DND-41 (cell line): ENCODE data around the gene STAM.

ENCODE experiments used
- ATAC-seq: fragments of 200-7000 bp; cut with Tn5 transposase; 3 replicates; pipeline ENCODE4 v1.9.1; 2021; ENCODE audit warnings: low read depth; ENCODE audit not compliant: insufficient read depth
- DNase-seq: peaks from one replicate; pipeline ENCODE4 v3.0.0-alpha.2; 2020
- H2AFZ ChIP-seq: 2 replicates; pipeline ENCODE4 v1.6.0; 2012; ENCODE audit warnings: low read depth, low read length
- H3K27ac ChIP-seq: 2 replicates; pipeline ENCODE4 v1.5.1; 2012; ENCODE audit warnings: low read length, inconsistent platforms
- H3K27me3 ChIP-seq: fragments of 200-600 bp; sonication (generic); 2 replicates; pipeline ENCODE4 v1.6.0; 2012; ENCODE audit warnings: low read length, mild to moderate bottlenecking, inconsistent platforms; ENCODE audit not compliant: insufficient read depth, poor library complexity
- H3K36me3 ChIP-seq: 2 replicates; pipeline ENCODE4 v1.5.1; 2012; ENCODE audit warnings: low read length, inconsistent platforms; ENCODE audit not compliant: insufficient read depth
- H3K4me1 ChIP-seq: 2 replicates; pipeline ENCODE4 v1.5.1; 2012; ENCODE audit warnings: mild to moderate bottlenecking, low read length; ENCODE audit not compliant: insufficient read depth
- H3K4me2 ChIP-seq: 2 replicates; pipeline ENCODE4 v1.6.0; 2012; ENCODE audit warnings: mild to moderate bottlenecking, moderate library complexity, low read length, inconsistent platforms; ENCODE audit not compliant: insufficient read depth
- H3K4me3 ChIP-seq, 2 experiments: fragments of 200-600 bp in 1 of 2; shearing (Covaris generic) in 1 of 2; 2 replicates each; pipeline ENCODE4 v1.5.1; 2012 to 2016; ENCODE audit warnings: inconsistent platforms in 2 of 2, low read length in 2 of 2, mild to moderate bottlenecking in 2 of 2, low read depth in 1 of 2, moderate library complexity in 1 of 2
- H3K79me2 ChIP-seq: 2 replicates; pipeline ENCODE4 v1.6.0; 2012; ENCODE audit warnings: low read length, inconsistent platforms; ENCODE audit not compliant: insufficient read depth
- H3K9ac ChIP-seq: 2 replicates; pipeline ENCODE4 v1.6.0; 2012; ENCODE audit warnings: low read depth, mild to moderate bottlenecking, inconsistent platforms, low read length, moderate library complexity
- H3K9me3 ChIP-seq: 2 replicates; pipeline ENCODE4 v1.5.1; 2012; ENCODE audit warnings: low read length, moderate library complexity, mild to moderate bottlenecking, inconsistent platforms; ENCODE audit not compliant: insufficient read depth, severe bottlenecking
- H4K20me1 ChIP-seq: 2 replicates; pipeline ENCODE4 v1.6.0; 2012; ENCODE audit warnings: low read length; ENCODE audit not compliant: insufficient read depth
- CTCF ChIP-seq: IDR thresholded peaks from 2 replicates; pipeline ENCODE4 v1.5.1; 2012; ENCODE audit warnings: borderline replicate concordance, low read length, moderate library complexity, mild to moderate bottlenecking; ENCODE audit not compliant: poor library complexity, severe bottlenecking; ENCODE audit errors: extremely low read depth
- EZH2 ChIP-seq: IDR thresholded peaks from 3 replicates; pipeline ENCODE4 v1.6.1; 2012; ENCODE audit warnings: borderline replicate concordance, low read depth, mild to moderate bottlenecking, moderate library complexity, low read length, inconsistent platforms; ENCODE audit not compliant: severe bottlenecking

STAM gene

GRCh38 chr10:17657103-17657500 lies 13.2 kb downstream of the STAM start:
- H3K27ac ChIP-seq, result no peak overlapping the region
- H3K79me2 ChIP-seq, result peaks cover 79% of the 10 kb centered on the region
- no peak overlapping the region for H2AFZ ChIP-seq
- no peak overlapping the region for H3K9ac ChIP-seq
- H3K4me1 ChIP-seq, result peaks cover 20% of the 10 kb centered on the region
- no peak for DNase-seq
- H3K4me3 ChIP-seq, result no peak overlapping the region
- H4K20me1 ChIP-seq, result peaks cover 7% of the 10 kb centered on the region
- no peak overlapping the region for H3K4me2 ChIP-seq
- H3K9me3 ChIP-seq, result peaks cover 5% of the 10 kb centered on the region
- H3K27me3 ChIP-seq, result no peaks in the 10 kb centered on the region
- TF ChIP-seq CTCF (no peak), EZH2 (no peak)
- H3K36me3 ChIP-seq, result peaks cover 20% of the 10 kb centered on the region; the same call in 1 of the 2 replicates
- no peak for ATAC-seq

- H3K9ac ChIP-seq, result no peak overlapping the region
- DNase-seq (no peak), ATAC-seq (no peak)
- peaks cover 29% of the 10 kb centered on the region for H3K4me1 ChIP-seq
- peaks cover 13% of the 10 kb centered on the region; the same call in 1 of the 2 replicates for H3K36me3 ChIP-seq
- no peak overlapping the region for H2AFZ ChIP-seq
- no peaks in the 10 kb centered on the region for H3K27me3 ChIP-seq
- no peak for TF ChIP-seq CTCF
- TF ChIP-seq EZH2, result no peak
- H3K9me3 ChIP-seq, result no peaks in the 10 kb centered on the region
- no peak overlapping the region for H3K4me2 ChIP-seq
- peaks cover 7% of the 10 kb centered on the region for H4K20me1 ChIP-seq
- H3K27ac ChIP-seq, result no peak overlapping the region
- no peak overlapping the region for H3K4me3 ChIP-seq
- peaks cover 68% of the 10 kb centered on the region for H3K79me2 ChIP-seq
Measured at GRCh38 chr10:17659365-17659764, 15.4 kb downstream of the STAM start.

GRCh38 chr10:17660921-17661320 lies 17.0 kb downstream of the STAM start:
- Histone ChIP-seq H3K4me1 (peaks cover 19% of the 10 kb centered on the region), H3K79me2 (peaks cover 62% of the 10 kb centered on the region), H2AFZ (no peak overlapping the region), H3K9ac (no peak overlapping the region), H3K4me2 (no peak overlapping the region), H4K20me1 (peaks cover 7% of the 10 kb centered on the region), H3K27ac (no peak overlapping the region), H3K27me3 (no peaks in the 10 kb centered on the region), H3K36me3 (peaks cover 13% of the 10 kb centered on the region; the same call in 1 of the 2 replicates), H3K9me3 (no peaks in the 10 kb centered on the region), H3K4me3 (no peak overlapping the region)
- TF ChIP-seq CTCF, result no peak
- TF ChIP-seq EZH2, result no peak
- ATAC-seq (no peak), DNase-seq (no peak)

GRCh38 chr10:17661510-17661909 lies 17.6 kb downstream of the STAM start:
- peaks cover 13% of the 10 kb centered on the region; the same call in 1 of the 2 replicates for H3K36me3 ChIP-seq
- TF ChIP-seq EZH2 (no peak), CTCF (no peak)
- no peak overlapping the region for H2AFZ ChIP-seq
- peaks cover 59% of the 10 kb centered on the region for H3K79me2 ChIP-seq
- no peaks in the 10 kb centered on the region for H3K27me3 ChIP-seq
- H3K4me3 ChIP-seq, result no peak overlapping the region
- H3K27ac ChIP-seq, result no peak overlapping the region
- peaks cover 4% of the 10 kb centered on the region for H4K20me1 ChIP-seq
- no peak overlapping the region for H3K4me2 ChIP-seq
- DNase-seq (no peak), ATAC-seq (no peak)
- H3K4me1 ChIP-seq, result peaks cover 13% of the 10 kb centered on the region
- no peak overlapping the region for H3K9ac ChIP-seq
- no peaks in the 10 kb centered on the region for H3K9me3 ChIP-seq
